ENCODE results near the gene VPS35L. TPM values are rescaled to one million over a fixed set of nuclear protein-coding genes. Genes with fewer than 3 reads are reported as not detected.
A peak's percentile ranks its signal among the peaks of the same experiment; 100 is the strongest.

VPS35L gene
- total and polyA plus RNA-seq, 10 of the 15 experiments (the other 5 are each of a cell fraction or from before 2014, with no cell fraction given): 14.9 to 44.1 (median 26.3) TPM

- ATAC-seq (no peak), FAIRE-seq (no peak)
These were observed 160.7 kb downstream of the VPS35L start for GRCh38 chr16:19716183-19716582.

More at GRCh38 chr16:19716183-19716582, 160.7 kb downstream of the VPS35L start:
- Histone ChIP-seq H3K27ac (ENCODE audit: control insufficient read depth, insufficient read depth) (no peak overlapping the region), H3K9ac (ENCODE audit: control insufficient read depth, insufficient read depth, low read length) (no peak overlapping the region; the same call in 1 of the 2 replicates), H2AFZ (ENCODE audit: control insufficient read depth, low read depth, low read length) (no peak overlapping the region), H3K79me2 (ENCODE audit: control insufficient read depth, insufficient read depth, low read length) (peaks cover 26% of the 10 kb centered on the region), H3K4me1 (ENCODE audit: control insufficient read depth, insufficient read depth, low read length) (peaks cover 4% of the 10 kb centered on the region; the same call in 1 of the 2 replicates), H4K20me1 (ENCODE audit: control insufficient read depth, insufficient read depth) (no peaks in the 10 kb centered on the region), H3K4me2 (ENCODE audit: control insufficient read depth, insufficient read depth) (peak overlapping the region; percentile 39), H3K9me3 (replicated peaks; ENCODE audit: control insufficient read depth, insufficient read depth, low read length) (no peaks in the 10 kb centered on the region), H3K4me3 (peak overlapping the region; percentile 97; the same call in 1 of the 2 replicates), H3K36me3 (ENCODE audit: control insufficient read depth in 2 of 2, insufficient read depth in 2 of 2, low read length in 1 of 2) (peaks cover 2 to 4% of the 10 kb centered on the region in 2 experiments; a peak in 3 of 4 replicates), H3K27me3 (replicated peaks in 1 of 2; ENCODE audit: control insufficient read depth in 2 of 2, insufficient read depth in 2 of 2, low read length in 1 of 2) (no peaks in the 10 kb centered on the region)
- 100% methylated on average over 1 of the region's 1 CpG for WGBS (ENCODE audit: insufficient coverage, insufficient replicate concordance, low lambda C conversion rate, missing lambda C conversion rate)
- intact Hi-C loops (cut with micrococcal nuclease; ENCODE audit: unreplicated experiment): loop anchor here (2.0 kb wide), 1 partner anchor 171 kb away; no protein-coding TSS in a partner anchor
- in situ Hi-C loops (cut with MboI): no loop called here
- SMC1A ChIA-PET (ENCODE audit: uncharacterized antibody, unreplicated experiment): no interaction called here
- TF ChIP-seq, protein P1, sequence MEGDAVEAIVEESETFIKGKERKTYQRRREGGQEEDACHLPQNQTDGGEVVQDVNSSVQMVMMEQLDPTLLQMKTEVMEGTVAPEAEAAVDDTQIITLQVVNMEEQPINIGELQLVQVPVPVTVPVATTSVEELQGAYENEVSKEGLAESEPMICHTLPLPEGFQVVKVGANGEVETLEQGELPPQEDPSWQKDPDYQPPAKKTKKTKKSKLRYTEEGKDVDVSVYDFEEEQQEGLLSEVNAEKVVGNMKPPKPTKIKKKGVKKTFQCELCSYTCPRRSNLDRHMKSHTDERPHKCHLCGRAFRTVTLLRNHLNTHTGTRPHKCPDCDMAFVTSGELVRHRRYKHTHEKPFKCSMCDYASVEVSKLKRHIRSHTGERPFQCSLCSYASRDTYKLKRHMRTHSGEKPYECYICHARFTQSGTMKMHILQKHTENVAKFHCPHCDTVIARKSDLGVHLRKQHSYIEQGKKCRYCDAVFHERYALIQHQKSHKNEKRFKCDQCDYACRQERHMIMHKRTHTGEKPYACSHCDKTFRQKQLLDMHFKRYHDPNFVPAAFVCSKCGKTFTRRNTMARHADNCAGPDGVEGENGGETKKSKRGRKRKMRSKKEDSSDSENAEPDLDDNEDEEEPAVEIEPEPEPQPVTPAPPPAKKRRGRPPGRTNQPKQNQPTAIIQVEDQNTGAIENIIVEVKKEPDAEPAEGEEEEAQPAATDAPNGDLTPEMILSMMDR (IDR thresholded peaks at IDR 0.05 in 2 of 3, conservative IDR thresholded peaks at IDR 0.05 in 1 of 3; ENCODE audit: control insufficient read depth in 2 of 3, extremely low read depth in 1 of 3, insufficient read depth in 1 of 3, low read depth in 3 of 3, low read length in 3 of 3): no peak
- TF ChIP-seq SMC3 (IDR thresholded peaks at IDR 0.05; ENCODE audit: borderline replicate concordance, low read length) (no peak), ZNF24 (IDR thresholded peaks at IDR 0.05) (no peak), JUND (IDR thresholded peaks at IDR 0.05; ENCODE audit: low read depth, low read length) (no peak), STAT3 (IDR thresholded peaks at IDR 0.05; ENCODE audit: low read depth, low read length) (no peak)
- TF ChIP-seq, protein P2, sequence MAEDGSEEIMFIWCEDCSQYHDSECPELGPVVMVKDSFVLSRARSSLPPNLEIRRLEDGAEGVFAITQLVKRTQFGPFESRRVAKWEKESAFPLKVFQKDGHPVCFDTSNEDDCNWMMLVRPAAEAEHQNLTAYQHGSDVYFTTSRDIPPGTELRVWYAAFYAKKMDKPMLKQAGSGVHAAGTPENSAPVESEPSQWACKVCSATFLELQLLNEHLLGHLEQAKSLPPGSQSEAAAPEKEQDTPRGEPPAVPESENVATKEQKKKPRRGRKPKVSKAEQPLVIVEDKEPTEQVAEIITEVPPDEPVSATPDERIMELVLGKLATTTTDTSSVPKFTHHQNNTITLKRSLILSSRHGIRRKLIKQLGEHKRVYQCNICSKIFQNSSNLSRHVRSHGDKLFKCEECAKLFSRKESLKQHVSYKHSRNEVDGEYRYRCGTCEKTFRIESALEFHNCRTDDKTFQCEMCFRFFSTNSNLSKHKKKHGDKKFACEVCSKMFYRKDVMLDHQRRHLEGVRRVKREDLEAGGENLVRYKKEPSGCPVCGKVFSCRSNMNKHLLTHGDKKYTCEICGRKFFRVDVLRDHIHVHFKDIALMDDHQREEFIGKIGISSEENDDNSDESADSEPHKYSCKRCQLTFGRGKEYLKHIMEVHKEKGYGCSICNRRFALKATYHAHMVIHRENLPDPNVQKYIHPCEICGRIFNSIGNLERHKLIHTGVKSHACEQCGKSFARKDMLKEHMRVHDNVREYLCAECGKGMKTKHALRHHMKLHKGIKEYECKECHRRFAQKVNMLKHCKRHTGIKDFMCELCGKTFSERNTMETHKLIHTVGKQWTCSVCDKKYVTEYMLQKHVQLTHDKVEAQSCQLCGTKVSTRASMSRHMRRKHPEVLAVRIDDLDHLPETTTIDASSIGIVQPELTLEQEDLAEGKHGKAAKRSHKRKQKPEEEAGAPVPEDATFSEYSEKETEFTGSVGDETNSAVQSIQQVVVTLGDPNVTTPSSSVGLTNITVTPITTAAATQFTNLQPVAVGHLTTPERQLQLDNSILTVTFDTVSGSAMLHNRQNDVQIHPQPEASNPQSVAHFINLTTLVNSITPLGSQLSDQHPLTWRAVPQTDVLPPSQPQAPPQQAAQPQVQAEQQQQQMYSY (CRISPR knock-in tag; IDR thresholded peaks at IDR 0.05): no peak
- TF ChIP-seq, protein P3, sequence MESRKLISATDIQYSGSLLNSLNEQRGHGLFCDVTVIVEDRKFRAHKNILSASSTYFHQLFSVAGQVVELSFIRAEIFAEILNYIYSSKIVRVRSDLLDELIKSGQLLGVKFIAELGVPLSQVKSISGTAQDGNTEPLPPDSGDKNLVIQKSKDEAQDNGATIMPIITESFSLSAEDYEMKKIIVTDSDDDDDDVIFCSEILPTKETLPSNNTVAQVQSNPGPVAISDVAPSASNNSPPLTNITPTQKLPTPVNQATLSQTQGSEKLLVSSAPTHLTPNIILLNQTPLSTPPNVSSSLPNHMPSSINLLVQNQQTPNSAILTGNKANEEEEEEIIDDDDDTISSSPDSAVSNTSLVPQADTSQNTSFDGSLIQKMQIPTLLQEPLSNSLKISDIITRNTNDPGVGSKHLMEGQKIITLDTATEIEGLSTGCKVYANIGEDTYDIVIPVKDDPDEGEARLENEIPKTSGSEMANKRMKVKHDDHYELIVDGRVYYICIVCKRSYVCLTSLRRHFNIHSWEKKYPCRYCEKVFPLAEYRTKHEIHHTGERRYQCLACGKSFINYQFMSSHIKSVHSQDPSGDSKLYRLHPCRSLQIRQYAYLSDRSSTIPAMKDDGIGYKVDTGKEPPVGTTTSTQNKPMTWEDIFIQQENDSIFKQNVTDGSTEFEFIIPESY (IDR thresholded peaks at IDR 0.05): no peak
- RAD21 ChIA-PET (ENCODE audit: unreplicated experiment): interaction anchor here (1.2 kb wide), 1 partner anchor 160 kb away, joined by 6 read pairs; no protein-coding TSS in a partner anchor
- POLR2A ChIA-PET: no interaction called here
- no TSS peak for BruUV-seq (replicated peaks)
- no peak for DNase-seq (ENCODE audit: low read depth, low spot score)
- CTCF ChIA-PET: no interaction called here
